ENCODE data around the gene VWA3B. TPM values are rescaled to one million over a fixed set of nuclear protein-coding genes. Genes with fewer than 3 reads are reported as not detected.
A peak's percentile ranks its signal among the peaks of the same experiment; 100 is the strongest.

Gene VWA3B
- total RNA-seq, 6 donors from 2014 or later = 0.72 to 25.3 (median 5.3) TPM

- no peak for TF ChIP-seq CTCF (IDR thresholded peaks at IDR 0.05)
- no peak for TF ChIP-seq POLR2A (IDR thresholded peaks at IDR 0.05)
- peak in 1 of 4 donors; percentile 33 for TF ChIP-seq EP300 (IDR thresholded peaks at IDR 0.05)
- TF ChIP-seq POLR2AphosphoS5 (IDR thresholded peaks at IDR 0.05) = no peak
- Histone ChIP-seq H3K4me3 (no peak overlapping the region), H3K9me3 (no peaks in the 10 kb centered on the region), H3K36me3 (no peaks in the 10 kb centered on the region), H3K27ac (no peak overlapping the region), H3K27me3 (no peaks in the 10 kb centered on the region), H3K4me1 (no peaks in the 10 kb centered on the region)
- ATAC-seq (ENCODE audit: low FRiP score in 2 of 2) (no peak), DNase-seq (peak in 1 of 2 donors; percentile 38)
- 66 to 72% methylated on average over 8 of the region's 8 CpGs for WGBS, 2 donors
Observed at GRCh38 chr2:98158305-98158704, 71.3 kb downstream of the VWA3B start.

DNA sequence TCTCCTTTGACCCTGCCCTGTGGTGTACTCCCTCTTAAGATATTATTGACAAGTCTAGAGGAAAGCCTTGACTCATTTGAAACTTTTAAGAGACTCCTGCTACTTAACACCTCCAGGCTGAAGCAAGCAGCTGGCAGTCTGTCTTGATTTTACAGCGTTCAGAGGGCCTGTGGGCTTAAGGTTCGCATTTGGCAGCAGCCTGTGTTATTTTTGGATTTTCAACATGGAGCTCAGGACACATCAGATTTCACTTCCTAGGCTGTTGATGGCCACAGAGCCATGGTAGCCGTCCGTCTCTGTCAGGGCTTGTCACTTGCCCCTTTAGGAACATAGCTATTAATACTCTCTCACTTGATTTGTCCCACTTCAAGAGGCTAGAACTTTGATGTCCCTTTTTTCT lies 73.6 kb downstream of the VWA3B start:
- H3K4me3 ChIP-seq = no peak overlapping the region
- no peaks in the 10 kb centered on the region for H3K4me1 ChIP-seq
- DNase-seq = no peak
- H3K9me3 ChIP-seq = no peaks in the 10 kb centered on the region
- no peak for TF ChIP-seq EP300 (IDR thresholded peaks at IDR 0.05)
- no peak for TF ChIP-seq CTCF (IDR thresholded peaks at IDR 0.05)
- no peak for TF ChIP-seq POLR2AphosphoS5 (IDR thresholded peaks at IDR 0.05)
- no peak for TF ChIP-seq POLR2A (IDR thresholded peaks at IDR 0.05)
- no peak overlapping the region for H3K27ac ChIP-seq
- ATAC-seq (ENCODE audit: low FRiP score in 2 of 2) = no peak
- H3K27me3 ChIP-seq = no peaks in the 10 kb centered on the region
- 62 to 80% methylated on average over 4 of the region's 4 CpGs for WGBS, 2 donors
- no peaks in the 10 kb centered on the region for H3K36me3 ChIP-seq

- WGBS, 2 donors = 67 to 68% methylated on average over 3 to 4 of the region's 4 CpGs
Observed at GRCh38 chr2:98161186-98161585, 74.2 kb downstream of the VWA3B start.

GRCh38 chr2:98164256-98164655 lies 77.3 kb downstream of the VWA3B start:
- ATAC-seq (ENCODE audit: low FRiP score in 2 of 2) (no peak), DNase-seq (no peak)
- H3K36me3 ChIP-seq = no peaks in the 10 kb centered on the region
- H3K4me1 ChIP-seq = no peaks in the 10 kb centered on the region
- TF ChIP-seq POLR2A (IDR thresholded peaks at IDR 0.05) (no peak), CTCF (IDR thresholded peaks at IDR 0.05) (no peak), EP300 (IDR thresholded peaks at IDR 0.05) (no peak), POLR2AphosphoS5 (IDR thresholded peaks at IDR 0.05) (no peak)
- H3K4me3 ChIP-seq = no peak overlapping the region
- no peaks in the 10 kb centered on the region for H3K27me3 ChIP-seq
- no peaks in the 10 kb centered on the region for H3K9me3 ChIP-seq
- no peak overlapping the region for H3K27ac ChIP-seq
- 93 to 94% methylated on average over 2 of the region's 2 CpGs for WGBS, 2 donors

More at GRCh38 chr2:98161186-98161585, 74.2 kb downstream of the VWA3B start:
- ATAC-seq (ENCODE audit: low FRiP score in 2 of 2) (no peak), DNase-seq (no peak)
- Histone ChIP-seq H3K27ac (no peak overlapping the region), H3K4me3 (no peak overlapping the region), H3K27me3 (no peaks in the 10 kb centered on the region), H3K4me1 (no peaks in the 10 kb centered on the region), H3K9me3 (no peaks in the 10 kb centered on the region), H3K36me3 (no peaks in the 10 kb centered on the region)
- TF ChIP-seq POLR2A (IDR thresholded peaks at IDR 0.05) (no peak), EP300 (IDR thresholded peaks at IDR 0.05) (no peak), POLR2AphosphoS5 (IDR thresholded peaks at IDR 0.05) (no peak), CTCF (IDR thresholded peaks at IDR 0.05) (no peak)

- WGBS, 2 donors = 81 to 89% methylated on average over 5 of the region's 5 CpGs
- ATAC-seq (ENCODE audit: low FRiP score in 2 of 2) (no peak), DNase-seq (no peak)
- Histone ChIP-seq H3K27me3 (no peaks in the 10 kb centered on the region), H3K4me1 (no peaks in the 10 kb centered on the region), H3K36me3 (no peaks in the 10 kb centered on the region), H3K9me3 (no peaks in the 10 kb centered on the region), H3K27ac (no peak overlapping the region), H3K4me3 (no peak overlapping the region)
- no peak for TF ChIP-seq EP300 (IDR thresholded peaks at IDR 0.05)
- TF ChIP-seq POLR2AphosphoS5 (IDR thresholded peaks at IDR 0.05) = no peak
- no peak for TF ChIP-seq CTCF (IDR thresholded peaks at IDR 0.05)
- TF ChIP-seq POLR2A (IDR thresholded peaks at IDR 0.05) = no peak
Observed at GRCh38 chr2:98165516-98166071, 78.6 kb downstream of the VWA3B start.

All from upper lobe of left lung (tissue), 6 donors.